HG03103 (cell line): ENCODE measurements around the gene HES4.
"Not testable (repeated sequence)": the region's sequence is repeated elsewhere in the genome, so short reads cannot be mapped to it uniquely, and the experiment has no call there.

ENCODE experiments used
- ATAC-seq: cut with Tn5 transposase; IDR thresholded peaks from one replicate; pipeline ENCODE4 v1.9.1; 2021; ENCODE audit warnings: low read depth; ENCODE audit not compliant: unreplicated experiment

Gene HES4

DNA sequence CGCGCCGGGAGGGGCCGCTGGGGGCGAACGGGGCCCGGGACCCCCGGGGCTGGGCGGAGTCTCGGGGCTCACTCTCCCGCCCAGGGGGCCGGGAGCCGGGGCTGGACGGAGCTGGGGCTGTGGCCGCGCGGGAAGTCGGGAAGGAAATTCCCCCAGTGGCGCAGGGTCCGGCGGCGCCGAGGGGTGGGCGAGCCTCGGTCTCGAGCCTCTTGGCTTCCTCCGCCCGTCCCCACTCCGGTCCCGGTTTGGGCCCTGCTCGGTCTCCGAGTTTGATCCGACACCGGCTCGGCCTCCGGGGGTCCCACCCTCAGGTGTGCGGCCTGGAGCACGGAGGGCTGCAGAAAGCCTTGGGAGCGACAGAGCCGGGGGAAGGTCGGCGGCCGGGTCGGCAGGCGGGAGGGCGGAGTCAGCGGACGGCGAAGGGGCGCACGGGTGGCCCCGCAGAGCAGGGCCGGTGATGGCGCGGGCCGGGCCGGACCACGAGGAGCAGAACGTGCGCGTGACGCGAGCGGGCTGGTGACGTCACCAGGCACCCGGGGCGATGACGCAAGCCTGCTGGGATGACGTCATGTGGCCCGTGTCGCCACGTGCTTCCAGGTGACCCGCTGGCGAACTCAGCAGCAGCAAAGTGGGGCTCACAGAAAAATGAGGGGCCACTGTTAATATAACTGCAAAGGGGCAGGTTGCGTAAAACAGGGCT is 610 bp upstream of the HES4 start:
- no peak for ATAC-seq

DNA sequence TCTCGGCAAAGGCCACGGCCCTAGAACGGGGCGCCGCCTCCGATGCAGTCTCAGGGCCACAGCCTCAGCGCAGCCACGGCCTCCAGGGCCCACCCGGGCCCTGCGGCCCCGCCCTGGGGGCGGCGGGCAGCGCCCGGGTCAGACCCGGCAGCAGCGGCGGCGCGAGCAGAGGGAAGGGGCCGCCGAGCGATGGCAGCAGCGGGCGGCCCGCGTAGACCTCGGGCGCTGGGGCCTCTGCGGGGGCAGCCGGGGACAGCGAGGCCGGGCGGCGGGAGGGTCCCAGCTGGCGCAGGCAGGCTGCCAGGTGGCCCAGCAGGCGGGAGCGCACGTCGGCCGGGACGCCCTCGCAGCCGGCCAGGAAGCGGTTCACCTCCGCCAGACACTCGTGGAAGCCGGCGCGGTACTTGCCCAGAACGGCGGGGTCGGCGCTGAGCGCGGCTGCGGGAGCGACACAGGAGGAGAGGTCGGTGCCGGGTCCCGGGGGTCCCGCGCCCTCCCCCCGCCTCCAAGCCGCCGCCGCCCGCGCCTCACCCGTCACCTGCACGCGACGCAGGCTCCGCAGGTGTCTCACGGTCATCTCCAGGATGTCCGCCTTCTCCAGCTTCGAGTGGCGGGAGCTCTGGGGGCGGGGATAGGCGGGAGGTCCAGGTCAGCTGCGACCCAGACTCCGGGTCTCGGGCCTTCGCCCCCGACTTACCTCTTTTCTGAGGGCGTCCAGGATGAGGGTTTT is 737 bp downstream of the HES4 start:
- ATAC-seq: no peak

DNA sequence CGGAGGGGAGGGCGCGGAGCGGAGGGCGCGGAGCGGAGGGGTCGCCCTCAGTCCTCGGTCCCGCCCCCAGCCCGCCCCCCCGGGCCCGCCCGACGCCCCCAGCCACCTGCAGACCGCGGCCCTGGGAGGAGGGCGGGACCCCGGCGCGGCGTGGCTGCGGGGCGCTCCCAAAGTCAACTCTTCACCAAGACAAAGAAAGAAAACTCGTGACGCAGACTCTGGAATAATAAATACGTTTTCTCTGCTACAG is 1.2 kb downstream of the HES4 start:
- no peak for ATAC-seq

DNA sequence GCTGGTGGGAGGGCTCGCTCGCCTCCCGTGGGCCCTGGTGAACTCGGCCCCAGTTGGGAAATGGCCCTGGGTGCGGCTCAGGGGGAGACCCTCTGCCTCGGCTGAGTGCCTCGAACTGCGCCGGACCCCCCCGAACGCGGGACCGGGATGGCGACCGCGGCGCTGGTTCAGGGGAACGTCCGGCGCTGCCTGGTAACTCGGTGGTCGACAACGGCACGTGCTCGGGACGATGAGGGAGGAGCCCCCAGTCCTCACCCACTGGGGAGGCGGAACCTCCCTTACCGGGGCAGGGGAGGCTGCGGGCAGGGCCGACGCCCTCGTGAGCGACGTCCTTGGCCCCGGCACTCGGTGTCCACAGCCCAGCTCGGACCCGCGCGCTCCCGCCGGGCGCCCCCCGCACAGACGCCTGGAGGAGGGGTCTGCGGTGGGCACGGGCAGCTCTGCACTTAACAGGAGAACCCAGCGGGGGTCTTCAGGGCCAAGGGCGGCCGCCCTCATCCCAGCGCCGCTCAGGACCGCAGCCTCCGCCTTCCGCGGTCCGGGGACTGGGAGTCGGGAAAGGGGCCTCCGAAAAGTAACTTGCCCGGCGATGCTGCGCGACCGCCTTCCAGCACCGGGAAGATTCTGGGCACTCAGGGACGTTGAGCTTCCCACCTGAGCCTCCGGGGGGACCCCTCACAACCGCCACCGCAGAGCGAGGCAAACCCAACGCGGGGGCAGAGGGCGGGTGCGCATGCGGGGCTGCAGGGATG is 1.7 kb downstream of the HES4 start:
- no peak for ATAC-seq

DNA sequence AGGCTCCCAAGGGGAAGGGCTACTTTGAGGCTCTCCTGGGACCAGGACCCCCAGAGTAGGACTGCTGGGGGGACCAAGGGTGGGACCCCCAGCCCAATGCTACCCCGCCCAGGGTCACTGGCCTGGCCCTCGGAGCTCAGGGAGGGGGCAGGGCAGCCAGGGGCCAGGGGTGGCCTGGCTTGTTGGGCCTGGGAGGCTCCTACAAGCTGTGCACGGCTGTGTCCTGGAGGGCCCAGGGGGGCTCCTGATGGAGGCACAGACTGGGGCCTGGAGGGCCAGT is 2.2 kb downstream of the HES4 start:
- no peak for ATAC-seq

DNA sequence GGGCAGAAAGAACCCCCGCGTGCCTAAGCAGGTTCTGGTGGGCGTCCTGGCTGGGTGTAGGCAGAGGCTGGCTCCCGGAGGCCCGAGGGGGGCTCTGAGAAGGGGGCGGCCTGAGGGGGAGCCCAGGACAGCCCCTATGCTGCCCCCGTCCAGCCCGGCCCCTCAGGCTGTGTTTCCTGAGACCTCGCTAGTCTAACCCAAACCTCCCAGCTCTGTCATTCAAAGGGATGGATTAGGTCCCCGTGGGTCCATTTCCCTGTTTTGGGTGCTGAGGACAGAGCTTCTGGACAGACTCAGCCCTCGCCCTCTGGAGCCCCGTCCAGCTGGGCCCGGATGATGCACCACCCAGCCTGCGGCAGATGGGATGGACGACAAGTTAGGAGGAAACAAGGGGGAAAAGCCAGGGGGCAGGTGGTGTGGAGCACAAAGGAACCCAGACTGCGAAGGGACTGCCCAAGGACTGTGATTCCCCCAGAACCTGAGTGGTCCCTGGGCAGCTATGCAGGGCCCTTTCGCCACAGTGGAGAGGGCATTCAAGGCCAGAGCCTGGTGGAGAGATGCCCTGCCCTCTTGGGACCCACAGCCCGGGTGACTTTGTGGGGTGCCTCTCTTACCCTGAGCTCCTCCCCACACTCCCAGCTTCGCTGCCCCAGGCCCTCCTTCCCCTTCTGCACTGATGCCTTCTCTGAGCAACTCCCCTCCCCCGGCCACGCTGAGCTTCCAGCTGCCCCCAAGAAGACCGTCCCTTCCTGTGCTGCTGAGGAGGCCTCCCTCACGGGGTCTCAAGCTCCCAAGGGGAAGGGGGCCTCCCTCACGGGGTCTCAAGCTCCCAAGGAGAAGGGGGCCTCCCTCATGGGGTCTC is 2.8 kb downstream of the HES4 start:
- ATAC-seq: no peak

DNA sequence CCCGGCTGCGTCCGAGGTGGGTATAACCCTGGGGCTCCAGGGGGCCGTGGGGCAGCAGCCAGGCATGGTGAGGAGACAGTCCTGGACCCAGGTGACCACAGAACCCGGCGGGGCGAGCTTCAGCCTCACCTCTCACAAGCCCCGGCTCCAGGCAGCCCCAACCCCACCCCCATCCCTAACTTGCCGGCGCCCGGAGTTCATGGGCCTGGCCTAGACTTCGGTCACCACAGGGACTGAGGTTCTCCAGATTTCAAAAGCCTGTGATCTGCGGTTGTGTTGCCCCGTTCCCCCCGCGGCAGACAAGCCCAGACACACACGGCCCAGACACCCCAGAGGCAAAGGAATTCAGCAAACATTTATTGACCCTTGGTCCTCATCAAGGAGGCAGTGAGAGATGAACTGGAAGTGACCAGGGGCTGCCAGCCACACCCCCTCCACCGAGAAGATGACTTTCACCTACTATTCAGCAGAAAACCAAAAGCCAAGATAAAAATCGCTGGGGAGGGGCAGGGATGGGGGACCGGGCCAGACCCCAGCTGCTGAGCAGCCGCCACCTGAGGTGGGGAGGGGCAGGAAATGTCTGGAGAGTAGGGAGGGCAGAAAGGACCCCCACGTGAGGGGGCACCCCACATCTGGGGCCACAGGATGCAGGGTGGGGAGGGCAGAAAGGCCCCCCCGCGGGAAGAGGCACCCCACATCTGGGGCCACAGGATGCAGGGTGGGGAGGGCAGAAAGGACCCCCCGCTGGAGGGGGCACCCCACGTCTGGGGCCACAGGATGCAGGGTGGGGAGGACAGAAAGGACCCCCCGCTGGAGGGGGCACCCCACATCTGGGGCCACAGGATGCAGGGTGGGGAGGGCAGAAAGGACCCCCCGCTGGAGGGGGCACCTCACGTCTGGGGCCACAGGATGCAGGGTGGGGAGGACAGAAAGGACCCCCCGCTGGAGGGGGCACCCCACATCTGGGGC is 3.9 kb downstream of the HES4 start:
- ATAC-seq: no peak

DNA sequence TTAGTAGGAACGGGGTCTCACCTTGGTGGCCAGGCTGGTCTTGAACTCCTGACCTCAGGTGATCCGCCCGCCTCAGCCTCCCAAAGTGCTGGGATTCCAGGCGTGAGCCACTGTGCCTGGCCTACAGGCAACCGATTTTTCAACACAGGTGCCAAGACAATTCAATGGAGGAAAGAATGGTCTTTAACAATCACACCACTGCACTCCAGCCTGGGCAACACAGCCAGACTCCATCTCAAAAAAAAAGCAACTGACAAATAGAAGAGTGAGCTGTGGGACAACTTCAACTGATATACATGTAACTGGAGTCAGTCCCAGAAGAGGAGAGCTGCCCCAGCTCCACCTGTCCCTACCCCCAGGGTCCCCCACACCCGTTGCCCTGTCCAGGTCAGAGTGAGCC is 5.4 kb downstream of the HES4 start:
- ATAC-seq: not testable (repeated sequence)

DNA sequence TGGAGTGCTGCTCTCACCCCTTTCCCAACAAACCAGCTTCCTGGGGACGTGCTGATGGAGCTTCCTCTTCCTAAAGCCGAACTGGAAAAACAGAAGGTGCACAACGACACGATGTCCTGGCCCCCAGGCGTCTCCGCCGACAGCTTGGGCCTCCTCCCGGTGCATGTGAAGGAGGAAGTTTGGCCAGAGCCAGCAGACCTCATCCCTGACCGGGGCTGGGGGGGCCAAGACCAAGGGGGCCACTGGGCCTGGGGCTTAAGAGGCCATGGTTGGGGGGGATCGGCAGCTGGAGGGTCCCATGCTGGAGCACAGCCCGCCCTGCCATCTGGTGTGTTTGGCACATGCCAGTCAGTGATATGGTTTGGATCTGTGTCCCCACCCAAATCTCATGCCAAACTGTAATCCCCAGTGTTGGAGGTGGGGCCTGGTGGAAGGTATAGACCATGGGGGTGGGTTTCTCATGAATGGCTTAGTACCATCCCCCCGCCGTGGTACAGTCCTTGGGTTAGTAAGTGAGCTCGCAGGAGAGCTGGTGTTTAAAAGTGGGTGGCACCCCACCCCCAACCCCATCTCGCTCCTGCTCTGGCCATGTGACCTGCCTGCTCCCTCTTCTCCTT is 6.4 kb downstream of the HES4 start:
- no peak for ATAC-seq

DNA sequence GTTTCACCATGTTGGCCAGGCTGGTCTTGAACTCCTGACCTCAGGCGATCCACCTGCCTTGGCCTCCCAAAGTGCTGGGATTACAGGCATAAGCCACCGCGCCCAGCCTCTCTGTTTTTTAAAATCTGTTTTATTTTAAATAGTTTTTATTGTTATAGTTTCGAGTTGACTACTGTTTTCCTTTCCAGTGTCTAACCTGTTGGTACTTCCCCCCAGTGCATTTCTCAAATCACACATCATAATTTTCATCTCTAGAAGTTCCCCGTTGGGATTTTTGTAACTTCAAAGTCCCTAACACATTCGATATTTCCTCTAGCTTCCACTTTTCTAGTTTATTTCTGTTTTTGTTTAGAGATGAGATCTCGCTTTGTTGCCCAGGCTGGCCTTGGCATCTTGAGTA is 7.5 kb downstream of the HES4 start:
- ATAC-seq: no peak

DNA sequence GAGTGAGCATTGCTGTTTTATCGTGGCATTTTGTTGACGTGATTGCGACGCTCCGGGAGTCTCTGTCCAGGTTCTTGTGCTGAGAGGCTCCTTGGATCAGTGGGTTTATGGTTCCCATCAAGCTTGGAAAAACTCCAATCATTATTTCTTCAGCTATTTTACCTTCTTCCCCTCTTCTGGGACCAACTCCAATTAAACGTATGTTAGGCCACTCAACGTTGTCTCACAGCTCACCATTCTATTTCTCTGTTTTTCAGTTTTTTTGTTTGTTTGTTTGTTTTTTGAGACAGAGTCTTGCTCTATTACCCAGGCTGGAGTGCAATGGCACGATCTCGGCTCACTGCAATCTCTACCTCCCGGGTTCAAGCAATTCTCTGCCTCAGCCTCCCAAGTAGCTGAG is 8.0 kb downstream of the HES4 start:
- ATAC-seq: no peak

DNA sequence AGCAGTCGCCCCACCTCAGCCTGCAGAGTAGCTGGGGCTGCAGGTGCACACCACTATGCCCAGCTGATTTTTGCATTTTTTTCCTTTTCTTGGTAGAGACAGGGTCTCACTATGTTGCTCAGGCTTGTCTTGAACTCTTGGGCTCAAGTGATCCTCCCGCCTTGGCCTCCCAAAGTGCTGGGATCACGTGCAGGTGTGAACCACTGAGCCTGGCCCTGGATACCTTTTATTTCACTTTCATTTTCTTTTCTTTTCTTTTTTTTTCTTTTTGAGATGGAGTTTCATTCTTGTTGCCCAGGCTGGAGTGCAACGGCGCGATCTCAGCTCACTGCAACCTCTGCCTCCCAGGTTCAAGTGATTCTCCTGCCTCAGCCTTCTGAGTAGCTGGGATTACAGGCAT is 8.6 kb downstream of the HES4 start:
- not testable (repeated sequence) for ATAC-seq

DNA sequence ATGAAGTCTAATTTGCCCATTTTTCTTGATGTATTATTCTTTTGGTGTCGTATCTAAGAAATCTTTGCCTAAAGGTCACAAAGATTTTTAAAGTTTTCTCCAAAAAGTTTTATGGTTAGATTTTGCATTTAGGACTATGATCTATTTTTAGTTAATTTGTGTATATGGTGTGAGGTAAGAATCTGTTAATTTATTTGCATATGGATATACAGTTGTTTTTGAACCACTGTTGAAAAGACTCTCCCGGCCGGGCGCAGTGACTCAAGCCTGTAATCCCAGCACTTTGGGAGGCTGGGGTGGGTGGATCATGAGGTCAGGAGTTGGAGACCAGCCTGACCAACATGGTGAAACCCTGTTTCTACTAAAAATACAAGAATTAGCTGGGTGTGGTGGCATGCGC is 11.8 kb downstream of the HES4 start:
- not testable (repeated sequence) for ATAC-seq

DNA sequence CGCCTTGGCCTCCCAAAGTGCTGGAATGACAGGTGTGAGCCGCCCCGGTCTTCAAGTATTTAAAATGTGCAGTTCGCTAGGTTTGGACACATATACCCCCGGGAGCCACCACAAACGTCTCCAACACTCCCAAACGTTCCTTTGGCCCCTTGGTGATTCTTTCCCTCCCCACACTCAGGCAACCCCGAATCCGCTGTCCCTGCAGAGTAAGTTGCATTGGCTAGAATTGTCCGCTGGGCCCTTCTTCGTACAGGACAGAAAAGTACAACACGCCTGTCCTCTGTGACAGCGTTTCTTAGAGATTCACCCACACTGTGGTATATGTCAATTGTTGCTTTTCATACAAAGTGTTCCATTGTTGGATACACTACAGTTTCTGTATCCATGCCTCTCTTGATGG is 14.8 kb downstream of the HES4 start:
- ATAC-seq: no peak

DNA sequence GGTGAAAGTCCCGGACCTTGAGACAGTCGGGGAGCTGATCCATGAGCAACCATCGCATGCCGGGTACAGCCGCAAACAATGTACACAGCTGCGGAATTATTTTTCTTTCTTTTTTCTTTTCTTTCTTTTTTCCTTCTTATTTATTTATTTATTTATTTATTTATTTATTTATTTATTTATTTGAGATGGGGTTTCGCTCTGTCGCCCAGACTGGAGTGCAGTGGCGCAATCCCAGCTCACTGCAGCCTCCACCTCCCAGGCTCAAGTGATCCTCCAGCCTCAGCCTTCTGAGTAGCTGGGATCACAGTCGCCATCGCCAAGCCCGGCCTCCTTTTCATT is 15.5 kb downstream of the HES4 start:
- no peak for ATAC-seq

DNA sequence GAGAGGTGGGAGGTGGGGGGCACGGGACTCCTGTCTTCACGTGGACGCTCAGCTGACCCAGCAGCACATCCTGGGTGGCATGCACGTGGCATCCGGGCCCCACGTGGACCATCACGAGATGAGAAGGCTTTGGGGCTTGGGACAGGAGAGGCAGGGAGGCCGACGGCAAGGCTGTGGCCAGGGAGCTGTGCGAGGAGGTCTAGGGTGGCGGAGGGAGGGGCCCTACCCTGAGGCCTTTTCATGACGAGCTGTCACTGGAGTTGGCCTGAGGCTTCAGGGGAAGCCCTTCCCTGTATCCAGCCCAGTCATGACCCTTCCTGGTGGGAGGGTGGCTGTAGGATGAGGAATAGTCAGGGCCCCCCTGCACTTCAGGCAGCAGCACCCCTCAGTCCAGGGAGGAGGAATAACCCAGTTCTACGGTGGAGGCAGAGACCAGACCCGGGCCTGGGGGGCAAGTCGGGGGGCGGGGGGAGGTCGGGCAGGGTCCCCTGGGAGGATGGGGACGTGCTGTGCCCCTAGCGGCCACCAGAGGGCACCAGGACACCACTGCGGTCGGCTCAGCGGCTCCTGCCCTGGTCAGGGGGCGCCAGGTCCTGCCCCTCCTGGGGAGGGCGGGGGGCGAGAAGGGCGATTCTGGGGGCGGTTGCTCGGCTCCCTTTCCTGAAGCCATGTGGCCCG is 16.0 kb downstream of the HES4 start:
- no peak for ATAC-seq

DNA sequence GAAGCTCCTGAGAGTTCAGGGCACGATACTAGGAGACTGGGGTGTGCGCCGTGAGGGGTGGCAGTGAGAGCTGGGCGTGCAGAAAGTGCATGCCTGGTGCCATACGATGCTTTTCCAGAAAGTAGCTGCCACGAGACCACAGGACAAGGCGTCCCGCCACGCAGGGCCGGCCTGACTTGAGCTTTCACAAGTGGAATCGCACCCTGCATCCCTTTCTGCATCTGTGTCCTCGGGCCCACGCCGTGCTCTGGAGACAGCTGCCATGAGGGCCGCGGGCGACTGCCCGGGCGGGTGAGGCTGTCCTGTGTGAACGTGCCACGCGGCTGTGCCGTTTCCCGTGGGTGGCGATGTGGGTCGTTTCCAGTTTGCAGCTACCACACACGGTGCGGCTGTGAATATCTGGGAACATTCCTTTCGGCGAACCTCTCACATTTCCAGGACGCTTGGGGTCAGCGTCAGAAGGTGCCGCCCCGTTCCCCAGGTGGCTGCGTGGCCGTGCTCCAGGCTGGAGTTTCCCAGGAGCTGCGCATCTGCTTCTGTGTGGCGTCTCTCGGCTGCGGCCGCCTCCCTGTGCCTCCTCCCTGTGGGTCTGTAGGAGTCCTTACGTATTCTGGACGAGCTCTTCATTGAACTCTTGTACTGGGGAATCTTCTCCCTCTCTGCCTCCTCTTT is 17.0 kb downstream of the HES4 start:
- ATAC-seq: no peak

DNA sequence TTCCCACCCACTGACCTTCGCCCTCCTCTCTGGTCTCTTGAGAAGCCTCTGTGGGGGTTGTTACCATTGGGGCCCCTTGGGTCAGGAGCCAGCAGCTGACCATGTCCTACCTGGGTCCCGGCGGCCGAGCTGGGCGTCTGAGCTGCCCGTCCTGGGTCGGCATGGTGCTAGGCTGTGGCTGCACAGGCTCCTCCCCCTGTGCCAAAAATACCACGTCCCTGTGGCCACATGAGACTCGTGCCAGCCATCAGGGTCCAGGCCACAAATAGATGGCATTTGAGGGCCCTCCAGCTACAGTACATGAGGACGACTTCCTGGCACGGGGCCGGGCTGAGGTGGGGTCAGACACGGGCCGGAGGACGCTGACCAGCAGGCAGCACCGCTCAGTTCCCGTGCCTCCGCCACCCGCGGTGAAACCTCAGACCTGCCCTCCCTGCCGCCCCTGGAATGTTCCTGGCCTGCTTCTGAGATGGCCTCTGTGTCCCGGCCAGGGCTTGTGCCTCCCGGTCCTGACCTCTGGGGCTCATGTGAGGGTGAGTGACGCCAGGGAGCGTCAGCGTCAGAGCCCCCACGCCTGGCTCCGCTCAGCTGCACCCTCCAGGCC is 17.8 kb downstream of the HES4 start, which contains the start of gene PERM1:
Gene PERM1 (minus strand): TSS at position 139 of the 604 bp plus-strand sequence. CDS start 1,064 bp downstream, outside the sequence.
- ATAC-seq: no peak
